GM15510 (cell line): ENCODE data around the gene HDAC4.

Source experiments
- POLR2A ChIP-seq: IDR thresholded peaks from 3 replicates; pipeline ENCODE4 v1.6.1; 2011; ENCODE audit warnings: borderline replicate concordance; ENCODE audit not compliant: insufficient read length; ENCODE audit errors: extremely low read depth

The HDAC4 gene

GRCh38 chr2:239193401-239193811 is 207.4 kb downstream of the HDAC4 start:
- TF ChIP-seq POLR2A = no peak

GRCh38 chr2:239192975-239193374 is 207.8 kb downstream of the HDAC4 start:
- TF ChIP-seq POLR2A = no peak

- no peak for TF ChIP-seq POLR2A
These were observed 208.4 kb downstream of the HDAC4 start for GRCh38 chr2:239192456-239192855.

- TF ChIP-seq POLR2A = no peak
These were observed 209.6 kb downstream of the HDAC4 start for GRCh38 chr2:239190921-239191885.

- TF ChIP-seq POLR2A = no peak
These were observed 210.5 kb downstream of the HDAC4 start for GRCh38 chr2:239190361-239190760.

- TF ChIP-seq POLR2A = no peak
These were observed 211.1 kb downstream of the HDAC4 start for GRCh38 chr2:239189711-239190131.

- no peak for TF ChIP-seq POLR2A
These were observed 212.3 kb downstream of the HDAC4 start for GRCh38 chr2:239188536-239188935.

- no peak for TF ChIP-seq POLR2A
These were observed 213.2 kb downstream of the HDAC4 start for GRCh38 chr2:239187464-239188253.

GRCh38 chr2:239186516-239187357 is 214.1 kb downstream of the HDAC4 start:
- no peak for TF ChIP-seq POLR2A

- no peak for TF ChIP-seq POLR2A
These were observed 215.6 kb downstream of the HDAC4 start for GRCh38 chr2:239184968-239185903.

- no peak for TF ChIP-seq POLR2A
These were observed 216.6 kb downstream of the HDAC4 start for GRCh38 chr2:239184179-239184578.

- no peak for TF ChIP-seq POLR2A
These were observed 217.6 kb downstream of the HDAC4 start for GRCh38 chr2:239182981-239183791.
